AG04449 (cell line): Measurements from ENCODE around the gene SLIT3.

ENCODE experiments used
- CTCF ChIA-PET: fragments of 350-600 bp; formaldehyde crosslinking; extraction: SDS; loops from one replicate; lab custom pipeline; 2021; ENCODE audit warnings: antibody characterized with exemption; lab: Yijun Ruan, JAX
- POLR2A ChIA-PET: fragments of 400-600, 350-600 bp; formaldehyde crosslinking; extraction: SDS; loops from one replicate; lab custom pipeline; 2020; ENCODE audit warnings: antibody characterized with exemption, inconsistent platforms; lab: Yijun Ruan, JAX
- DNase-seq: peaks from one replicate; pipeline ENCODE4 v3.0.0-alpha.2; 2010; ENCODE audit warnings: low read depth, low spot score
- H3K4me3 ChIP-seq: 2 replicates; pipeline ENCODE4 v1.5.1; 2011; ENCODE audit warnings: low read depth, mild to moderate bottlenecking, control low read depth, low read length
- CTCF ChIP-seq: IDR thresholded peaks from one replicate; pipeline ENCODE4 v1.5.1; 2011; ENCODE audit warnings: mild to moderate bottlenecking, moderate library complexity, low read length, control low read depth, inconsistent platforms; ENCODE audit not compliant: insufficient read depth; ENCODE audit errors: missing control alignments

SLIT3 gene

GRCh38 chr5:169289520-169289919 is 11.4 kb downstream of the SLIT3 start:
- POLR2A ChIA-PET: no interaction called here
- no peak for TF ChIP-seq CTCF
- DNase-seq: no peak
- CTCF ChIA-PET: interaction anchor here (1.0 to 3.4 kb wide), 4 partner anchors 9 to 286 kb away, joined by 3 to 25 read pairs (median 4); partner anchors contain the start of gene SLIT3
- no peak overlapping the region for H3K4me3 ChIP-seq

GRCh38 chr5:169288066-169288930 is 12.6 kb downstream of the SLIT3 start:
- H3K4me3 ChIP-seq: no peak overlapping the region
- no peak for DNase-seq
- POLR2A ChIA-PET: no interaction called here
- TF ChIP-seq CTCF: no peak
- CTCF ChIA-PET: interaction anchor here (0.8 to 3.4 kb wide), 7 partner anchors 9 to 301 kb away, joined by 3 to 25 read pairs (median 5); partner anchors contain the start of gene SLIT3

GRCh38 chr5:169287529-169287928 is 13.4 kb downstream of the SLIT3 start:
- TF ChIP-seq CTCF: no peak
- CTCF ChIA-PET: interaction anchor here (1.1 to 3.4 kb wide), 4 partner anchors 11 to 300 kb away, joined by 3 to 25 read pairs (median 8); partner anchors contain the start of gene SLIT3
- POLR2A ChIA-PET: no interaction called here
- DNase-seq: no peak
- no peak overlapping the region for H3K4me3 ChIP-seq

GRCh38 chr5:169286572-169287300 is 14.2 kb downstream of the SLIT3 start:
- CTCF ChIA-PET: interaction anchor here (1.1 to 3.4 kb wide), 5 partner anchors 11 to 299 kb away, joined by 3 to 25 read pairs (median 7); partner anchors contain the start of gene SLIT3
- no peak overlapping the region for H3K4me3 ChIP-seq
- TF ChIP-seq CTCF: no peak

GRCh38 chr5:169283887-169284286 is 17.1 kb downstream of the SLIT3 start:
- TF ChIP-seq CTCF: no peak
- DNase-seq: no peak
- CTCF ChIA-PET: interaction anchor here (1.3 kb wide), 1 partner anchor 12 kb away, joined by 3 read pairs; no protein-coding TSS in a partner anchor
- no peak overlapping the region for H3K4me3 ChIP-seq
- POLR2A ChIA-PET: no interaction called here

More at GRCh38 chr5:169286572-169287300, 14.2 kb downstream of the SLIT3 start:
- DNase-seq: no peak
- POLR2A ChIA-PET: no interaction called here
